ENCODE results near the gene NEDD8.

NEDD8 gene

DNA sequence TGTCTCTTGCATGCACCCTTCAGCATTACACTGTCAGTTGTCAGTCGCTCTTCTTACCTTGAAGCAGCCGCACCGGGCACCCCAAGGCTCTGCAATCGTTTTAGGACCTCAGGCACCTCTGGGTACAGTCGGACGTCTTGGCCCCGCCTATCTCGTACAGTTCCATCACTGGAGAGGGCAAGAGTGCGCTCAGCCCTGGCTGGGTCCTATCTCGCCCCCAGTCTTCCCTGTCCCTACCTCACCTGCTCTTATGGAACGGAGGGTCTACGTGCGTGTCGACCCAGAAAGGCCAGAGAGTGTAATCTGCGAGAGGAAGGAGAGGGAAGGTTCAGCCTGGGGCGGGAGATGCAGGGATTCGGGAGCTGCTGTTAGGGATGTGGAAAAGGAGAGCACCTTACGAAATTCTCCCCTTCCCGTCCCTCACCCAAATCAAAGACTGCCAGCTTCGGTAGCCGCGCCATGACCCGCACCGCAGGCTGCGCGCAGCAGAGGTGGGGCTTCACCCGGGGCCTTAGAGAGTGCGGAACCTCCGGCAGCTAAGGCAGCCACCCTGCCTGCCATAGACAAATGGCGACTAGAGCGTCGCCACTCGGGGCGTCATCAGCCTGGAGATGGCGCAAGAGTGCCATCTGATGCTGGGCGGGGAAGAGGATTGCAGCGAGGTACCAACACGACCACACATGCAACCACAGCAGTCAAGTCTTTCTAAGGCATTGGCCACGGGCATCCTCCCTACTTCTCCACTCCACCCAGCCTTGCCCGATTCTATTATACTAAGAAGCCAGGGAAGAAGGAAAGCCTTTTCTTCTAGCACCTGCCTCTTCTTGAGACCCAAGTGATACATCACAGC lies 16.4 kb downstream of the NEDD8 start, which contains the start of gene MDP1:
Gene MDP1 (minus strand): TSS at position 572 of the 850 bp plus-strand sequence. CDS start 111 bp downstream, at position 461.
- TF ChIP-seq GLIS3 (CRISPR knock-in tag; IDR thresholded peaks at IDR 0.05): no peak; the same call in 1 of the 2 replicates
- TF ChIP-seq ZNF565 (CRISPR knock-in tag; conservative IDR thresholded peaks at IDR 0.05; ENCODE audit: low read depth): no peak
- TF ChIP-seq, protein P1, sequence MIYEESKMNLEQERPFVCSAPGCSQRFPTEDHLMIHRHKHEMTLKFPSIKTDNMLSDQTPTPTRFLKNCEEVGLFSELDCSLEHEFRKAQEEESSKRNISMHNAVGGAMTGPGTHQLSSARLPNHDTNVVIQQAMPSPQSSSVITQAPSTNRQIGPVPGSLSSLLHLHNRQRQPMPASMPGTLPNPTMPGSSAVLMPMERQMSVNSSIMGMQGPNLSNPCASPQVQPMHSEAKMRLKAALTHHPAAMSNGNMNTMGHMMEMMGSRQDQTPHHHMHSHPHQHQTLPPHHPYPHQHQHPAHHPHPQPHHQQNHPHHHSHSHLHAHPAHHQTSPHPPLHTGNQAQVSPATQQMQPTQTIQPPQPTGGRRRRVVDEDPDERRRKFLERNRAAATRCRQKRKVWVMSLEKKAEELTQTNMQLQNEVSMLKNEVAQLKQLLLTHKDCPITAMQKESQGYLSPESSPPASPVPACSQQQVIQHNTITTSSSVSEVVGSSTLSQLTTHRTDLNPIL (CRISPR knock-in tag; IDR thresholded peaks at IDR 0.05; ENCODE audit: low read depth): no peak; the same call in 1 of the 2 replicates
- TF ChIP-seq ZFP3 (CRISPR knock-in tag; IDR thresholded peaks at IDR 0.05): no peak
- TF ChIP-seq RARB (CRISPR knock-in tag; IDR thresholded peaks at IDR 0.05): no peak
- no peak for TF ChIP-seq ISL1 (CRISPR knock-in tag; IDR thresholded peaks at IDR 0.05)
- TF ChIP-seq, protein P2, sequence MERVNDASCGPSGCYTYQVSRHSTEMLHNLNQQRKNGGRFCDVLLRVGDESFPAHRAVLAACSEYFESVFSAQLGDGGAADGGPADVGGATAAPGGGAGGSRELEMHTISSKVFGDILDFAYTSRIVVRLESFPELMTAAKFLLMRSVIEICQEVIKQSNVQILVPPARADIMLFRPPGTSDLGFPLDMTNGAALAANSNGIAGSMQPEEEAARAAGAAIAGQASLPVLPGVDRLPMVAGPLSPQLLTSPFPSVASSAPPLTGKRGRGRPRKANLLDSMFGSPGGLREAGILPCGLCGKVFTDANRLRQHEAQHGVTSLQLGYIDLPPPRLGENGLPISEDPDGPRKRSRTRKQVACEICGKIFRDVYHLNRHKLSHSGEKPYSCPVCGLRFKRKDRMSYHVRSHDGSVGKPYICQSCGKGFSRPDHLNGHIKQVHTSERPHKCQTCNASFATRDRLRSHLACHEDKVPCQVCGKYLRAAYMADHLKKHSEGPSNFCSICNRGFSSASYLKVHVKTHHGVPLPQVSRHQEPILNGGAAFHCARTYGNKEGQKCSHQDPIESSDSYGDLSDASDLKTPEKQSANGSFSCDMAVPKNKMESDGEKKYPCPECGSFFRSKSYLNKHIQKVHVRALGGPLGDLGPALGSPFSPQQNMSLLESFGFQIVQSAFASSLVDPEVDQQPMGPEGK (CRISPR knock-in tag; IDR thresholded peaks at IDR 0.05; ENCODE audit: borderline replicate concordance): no peak
- TF ChIP-seq SNAI2 (CRISPR knock-in tag; IDR thresholded peaks at IDR 0.05): no peak
- no peak for TF ChIP-seq CSDC2 (CRISPR knock-in tag; IDR thresholded peaks at IDR 0.05)
- TF ChIP-seq, protein P3, sequence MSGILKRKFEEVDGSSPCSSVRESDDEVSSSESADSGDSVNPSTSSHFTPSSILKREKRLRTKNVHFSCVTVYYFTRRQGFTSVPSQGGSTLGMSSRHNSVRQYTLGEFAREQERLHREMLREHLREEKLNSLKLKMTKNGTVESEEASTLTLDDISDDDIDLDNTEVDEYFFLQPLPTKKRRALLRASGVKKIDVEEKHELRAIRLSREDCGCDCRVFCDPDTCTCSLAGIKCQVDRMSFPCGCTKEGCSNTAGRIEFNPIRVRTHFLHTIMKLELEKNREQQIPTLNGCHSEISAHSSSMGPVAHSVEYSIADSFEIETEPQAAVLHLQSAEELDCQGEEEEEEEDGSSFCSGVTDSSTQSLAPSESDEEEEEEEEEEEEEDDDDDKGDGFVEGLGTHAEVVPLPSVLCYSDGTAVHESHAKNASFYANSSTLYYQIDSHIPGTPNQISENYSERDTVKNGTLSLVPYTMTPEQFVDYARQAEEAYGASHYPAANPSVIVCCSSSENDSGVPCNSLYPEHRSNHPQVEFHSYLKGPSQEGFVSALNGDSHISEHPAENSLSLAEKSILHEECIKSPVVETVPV (CRISPR knock-in tag; IDR thresholded peaks at IDR 0.05): no peak
- no peak for TF ChIP-seq ZNF70 (CRISPR knock-in tag; IDR thresholded peaks at IDR 0.05)
- TF ChIP-seq, protein P4, sequence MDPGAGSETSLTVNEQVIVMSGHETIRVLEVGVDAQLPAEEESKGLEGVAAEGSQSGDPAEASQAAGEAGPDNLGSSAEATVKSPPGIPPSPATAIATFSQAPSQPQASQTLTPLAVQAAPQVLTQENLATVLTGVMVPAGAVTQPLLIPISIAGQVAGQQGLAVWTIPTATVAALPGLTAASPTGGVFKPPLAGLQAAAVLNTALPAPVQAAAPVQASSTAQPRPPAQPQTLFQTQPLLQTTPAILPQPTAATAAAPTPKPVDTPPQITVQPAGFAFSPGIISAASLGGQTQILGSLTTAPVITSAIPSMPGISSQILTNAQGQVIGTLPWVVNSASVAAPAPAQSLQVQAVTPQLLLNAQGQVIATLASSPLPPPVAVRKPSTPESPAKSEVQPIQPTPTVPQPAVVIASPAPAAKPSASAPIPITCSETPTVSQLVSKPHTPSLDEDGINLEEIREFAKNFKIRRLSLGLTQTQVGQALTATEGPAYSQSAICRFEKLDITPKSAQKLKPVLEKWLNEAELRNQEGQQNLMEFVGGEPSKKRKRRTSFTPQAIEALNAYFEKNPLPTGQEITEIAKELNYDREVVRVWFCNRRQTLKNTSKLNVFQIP (CRISPR knock-in tag; IDR thresholded peaks at IDR 0.05; ENCODE audit: borderline replicate concordance, low read depth): no peak
- no peak for TF ChIP-seq ZNF8 (CRISPR knock-in tag; IDR thresholded peaks at IDR 0.05)
- no peak for TF ChIP-seq TCF4 (CRISPR knock-in tag; IDR thresholded peaks at IDR 0.05; ENCODE audit: borderline replicate concordance)
- TF ChIP-seq ZC3H10 (CRISPR knock-in tag; IDR thresholded peaks at IDR 0.05): no peak

DNA sequence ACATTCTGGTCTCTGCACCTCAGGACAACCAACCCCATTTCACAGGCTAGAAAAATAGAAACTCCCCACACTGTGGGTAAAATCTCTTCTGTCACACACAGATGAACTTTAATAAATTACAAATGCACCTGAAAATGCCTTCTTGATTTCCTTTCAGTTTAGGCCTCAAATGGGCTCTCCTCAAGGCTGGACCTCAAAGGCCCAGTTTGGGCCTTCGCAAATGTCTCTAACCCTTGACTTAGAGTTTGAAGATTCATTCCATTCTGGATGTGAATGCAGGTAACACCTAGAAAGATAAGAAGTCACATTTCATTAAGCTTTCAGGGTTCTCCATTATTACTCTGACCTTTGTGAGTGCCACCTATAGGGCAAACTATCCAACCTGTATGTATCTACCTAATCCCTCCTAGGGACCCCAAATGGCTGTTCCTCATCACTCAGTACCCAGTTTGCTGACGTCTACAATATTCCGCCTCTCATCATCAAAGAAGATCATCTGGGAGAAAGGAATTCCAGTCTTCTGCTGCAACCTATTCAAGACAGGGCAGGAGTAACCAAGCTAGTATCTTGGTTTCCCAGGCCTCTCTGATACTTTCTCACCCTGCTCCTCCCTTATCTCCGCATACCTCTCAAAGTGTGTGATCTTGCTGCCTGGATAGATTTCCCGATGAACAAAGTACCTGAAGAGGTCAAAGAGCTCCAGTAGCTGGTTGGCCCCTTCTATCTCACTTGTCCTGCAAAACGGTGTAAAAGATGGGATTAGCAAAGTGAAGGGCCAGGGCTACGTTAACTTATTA lies 18.1 kb downstream of the NEDD8 start:
- TF ChIP-seq ARNTL (CRISPR knock-in tag; IDR thresholded peaks at IDR 0.05; ENCODE audit: borderline replicate concordance, low read depth): no peak
- TF ChIP-seq, protein P1 (CRISPR knock-in tag; IDR thresholded peaks at IDR 0.05; ENCODE audit: low read depth): no peak
- no peak for TF ChIP-seq SNAI2 (CRISPR knock-in tag; IDR thresholded peaks at IDR 0.05)
- no peak for TF ChIP-seq OSR1 (CRISPR knock-in tag; IDR thresholded peaks at IDR 0.05)
- no peak for TF ChIP-seq TCF4 (CRISPR knock-in tag; IDR thresholded peaks at IDR 0.05; ENCODE audit: borderline replicate concordance)
- TF ChIP-seq ZNF8 (CRISPR knock-in tag; IDR thresholded peaks at IDR 0.05): no peak
- no peak for TF ChIP-seq RARB (CRISPR knock-in tag; IDR thresholded peaks at IDR 0.05)
- ATAC-seq: no peak

More for the DNA sequence above, 16.4 kb downstream of the NEDD8 start, which contains the start of gene MDP1:
- ATAC-seq: peak; percentile 80

DNA sequence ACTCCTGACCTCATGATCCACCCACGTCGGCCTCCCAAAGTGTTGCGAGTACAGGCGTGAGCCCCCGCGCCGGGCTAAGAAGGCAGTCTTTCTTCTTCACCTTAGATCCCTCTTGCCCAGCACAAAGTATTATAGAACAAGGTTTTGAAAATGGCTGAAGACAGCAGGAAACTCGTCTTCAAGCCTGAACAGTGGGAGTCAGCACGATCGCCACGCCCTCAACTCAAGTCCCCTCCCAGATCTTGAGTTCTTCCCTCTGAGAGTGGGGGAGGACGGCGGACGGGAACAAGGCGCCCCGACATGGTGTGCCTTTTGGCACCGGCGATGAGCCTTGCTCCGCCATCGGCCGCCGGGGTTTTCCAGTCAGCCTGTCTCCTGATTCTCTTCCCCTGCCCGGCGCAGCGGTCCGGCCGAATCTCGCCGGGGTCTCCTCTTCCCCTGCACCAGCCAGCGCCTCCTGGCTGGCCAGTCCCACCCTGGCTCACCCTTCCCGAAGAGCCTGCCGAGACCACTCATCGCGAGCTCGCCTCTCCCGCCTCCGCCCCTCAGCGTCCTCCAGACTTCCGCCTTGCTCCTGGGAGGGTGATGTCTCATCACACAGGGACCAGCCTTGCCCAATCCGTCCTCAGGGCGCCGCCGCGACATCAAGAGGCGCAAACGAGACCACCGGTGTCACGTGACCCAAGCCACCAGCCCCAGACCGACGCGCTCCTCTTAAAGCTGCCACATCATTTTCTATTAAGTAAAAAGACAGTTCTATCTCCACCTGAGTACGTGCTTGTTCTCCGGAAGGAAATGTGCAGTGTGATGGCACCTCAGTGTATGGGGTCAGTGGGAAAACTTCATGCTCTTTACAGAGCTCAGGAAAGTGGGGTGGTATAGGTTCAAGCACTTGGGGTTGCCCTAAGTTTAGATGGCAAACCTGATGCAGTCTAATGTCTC lies 19.0 kb downstream of the NEDD8 start, which contains the start of gene CHMP4A:
Gene CHMP4A (minus strand): TSS at position 565 of the 942 bp plus-strand sequence. CDS start 49 bp downstream, at position 516.
- ATAC-seq: peak; percentile 91
- 0 out of 2 replicates have a peak, but pooled peaks have one; percentile 43 for TF ChIP-seq ZFP3 (CRISPR knock-in tag; IDR thresholded peaks at IDR 0.05)
- TF ChIP-seq, protein P2 (CRISPR knock-in tag; IDR thresholded peaks at IDR 0.05; ENCODE audit: borderline replicate concordance): peak; percentile 83
- 0 out of 2 replicates have a peak, but pooled peaks have one; percentile 36 for TF ChIP-seq RARB (CRISPR knock-in tag; IDR thresholded peaks at IDR 0.05)
- no peak for TF ChIP-seq TOX (CRISPR knock-in tag; IDR thresholded peaks at IDR 0.05; ENCODE audit: borderline replicate concordance)
- TF ChIP-seq OSR1 (CRISPR knock-in tag; IDR thresholded peaks at IDR 0.05): no peak
- TF ChIP-seq GLIS3 (CRISPR knock-in tag; IDR thresholded peaks at IDR 0.05): peak; percentile 71; the same call in 1 of the 2 replicates
- TF ChIP-seq CSDC2 (CRISPR knock-in tag; IDR thresholded peaks at IDR 0.05): peak; percentile 56; the same call in 1 of the 2 replicates
- TF ChIP-seq, protein P3 (CRISPR knock-in tag; IDR thresholded peaks at IDR 0.05): 0 out of 2 replicates have a peak, but pooled peaks have one; percentile 65
